DMS 273 treated with DMSO at 0.1 percent for 48 hours (cell line): ENCODE data around the gene TBC1D32.
"Not testable (repeated sequence)": the region's sequence is repeated elsewhere in the genome, so short reads cannot be mapped to it uniquely, and the experiment has no call there.

ENCODE experiments used
- DNase-seq: peaks from one replicate; lab custom pipeline; 2025; lab: John Stamatoyannopoulos, UW

TBC1D32 gene

DNA sequence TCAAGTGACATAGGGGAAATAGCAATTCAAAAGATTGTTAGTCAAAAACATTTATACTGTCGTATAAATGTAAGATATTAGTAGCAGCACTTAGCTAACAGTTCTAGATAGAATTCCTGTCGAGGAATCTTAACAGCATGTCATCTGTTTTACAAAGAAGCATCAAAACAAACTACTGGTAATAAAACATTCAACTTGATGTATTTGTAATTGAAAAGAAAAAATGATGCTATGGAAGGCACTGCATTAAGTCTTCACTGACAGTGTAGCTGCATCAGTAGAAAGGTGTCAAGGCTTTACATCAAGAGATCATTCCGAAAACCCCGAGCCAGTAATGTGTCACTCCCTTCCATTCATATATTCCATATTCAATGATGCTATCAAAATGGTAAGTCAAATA, 223.5 kb downstream of the TBC1D32 start:
- DNase-seq: no peak

- no peak for DNase-seq
Observed at GRCh38 chr6:121106962-121107361, 227.3 kb downstream of the TBC1D32 start.

DNA sequence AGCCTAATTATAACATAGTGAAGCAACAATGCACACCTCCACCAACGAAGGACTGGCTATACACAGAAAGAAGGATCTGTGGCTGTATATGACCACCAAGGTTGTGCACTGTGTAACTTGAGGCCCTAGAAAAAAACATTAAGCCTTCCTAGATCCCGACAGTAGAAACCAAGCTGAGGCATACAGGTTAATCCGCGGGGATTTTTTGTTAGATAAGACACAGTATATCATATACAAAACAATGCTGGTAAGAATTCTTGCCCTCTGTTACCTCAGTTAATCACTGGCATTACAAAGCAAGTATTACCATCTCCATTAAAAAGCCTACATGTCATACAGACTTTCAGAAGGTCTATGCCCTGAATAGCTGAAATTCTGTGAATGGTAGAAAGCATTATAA, 228.8 kb downstream of the TBC1D32 start:
- no peak for DNase-seq

GRCh38 chr6:121093928-121094327, 240.4 kb downstream of the TBC1D32 start:
- DNase-seq: no peak

DNA sequence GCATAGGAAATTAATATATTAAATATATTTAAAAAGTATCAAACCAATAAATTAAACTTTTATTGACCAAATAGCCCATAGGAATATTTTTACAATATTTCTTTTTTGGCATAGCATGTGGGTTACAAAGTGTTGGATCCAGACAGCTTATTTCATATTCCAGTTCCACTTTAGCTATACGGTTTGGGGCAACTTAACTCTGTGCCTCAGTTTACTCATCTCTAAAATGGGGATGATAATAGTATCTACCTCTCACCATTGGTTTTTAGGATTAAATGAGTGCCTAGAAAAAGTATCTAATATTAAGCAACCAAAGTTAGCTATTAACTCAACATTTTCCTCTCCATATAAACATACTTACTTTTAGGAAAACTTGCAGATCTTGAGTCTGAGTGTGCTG, 243.8 kb downstream of the TBC1D32 start:
- DNase-seq: no peak

DNA sequence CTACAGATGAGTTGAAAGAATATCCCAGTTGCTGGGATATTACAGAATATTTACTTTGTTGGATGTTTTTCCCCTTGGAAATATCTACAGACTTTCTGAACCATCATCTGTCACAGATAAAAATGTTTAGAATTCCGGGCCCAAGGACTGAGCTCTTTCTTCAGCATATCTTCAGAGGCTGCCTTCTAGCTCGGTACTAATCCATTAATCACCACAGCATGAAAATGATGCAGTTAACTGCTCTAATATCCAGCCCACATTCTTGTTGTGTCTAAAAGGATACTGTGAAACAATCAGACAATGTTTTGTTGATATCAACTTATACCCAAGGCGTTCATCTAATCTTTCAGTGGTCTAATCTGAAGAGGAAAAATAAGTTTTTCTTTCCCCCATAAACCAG, 247.4 kb downstream of the TBC1D32 start:
- DNase-seq: no peak

DNA sequence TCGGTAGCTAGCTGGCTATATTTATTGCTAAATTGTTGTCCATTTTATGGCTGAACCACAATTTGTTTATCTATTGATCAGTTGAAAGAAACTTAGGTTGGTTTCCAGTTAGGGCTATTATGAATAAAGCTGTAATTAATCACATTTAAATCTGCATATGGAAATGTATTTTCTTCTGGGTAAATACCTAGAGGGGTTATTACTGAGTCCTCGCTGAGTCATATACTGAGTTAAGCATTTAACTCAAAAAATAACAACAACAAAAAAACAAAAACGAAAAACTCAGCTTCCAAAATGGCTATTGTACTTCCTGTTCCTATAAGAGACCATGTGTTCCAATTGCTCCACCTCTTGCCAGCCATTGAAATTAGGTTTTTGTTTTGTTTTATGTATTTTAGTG, 258.2 kb downstream of the TBC1D32 start:
- no peak for DNase-seq

DNA sequence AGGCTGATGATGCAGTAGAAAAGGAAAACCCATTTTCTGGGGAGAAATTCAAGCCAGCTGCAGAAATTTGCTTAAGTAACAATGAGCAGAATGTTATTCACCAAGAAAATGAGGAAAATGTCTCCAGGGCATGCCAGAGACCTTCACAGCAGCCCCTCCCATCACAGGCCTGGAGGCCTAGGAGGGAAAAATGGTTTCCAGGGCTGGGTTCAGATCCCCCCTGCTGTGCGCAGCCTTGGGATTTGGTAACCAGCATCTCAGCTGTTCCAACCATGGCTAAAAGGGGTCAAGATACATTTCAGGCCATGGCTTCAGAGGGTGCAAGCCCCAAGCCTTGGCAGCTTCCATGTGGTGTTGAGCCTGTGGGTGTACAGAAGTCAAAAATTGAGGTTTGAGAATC, 265.5 kb downstream of the TBC1D32 start:
- not testable (repeated sequence) for DNase-seq

DNA sequence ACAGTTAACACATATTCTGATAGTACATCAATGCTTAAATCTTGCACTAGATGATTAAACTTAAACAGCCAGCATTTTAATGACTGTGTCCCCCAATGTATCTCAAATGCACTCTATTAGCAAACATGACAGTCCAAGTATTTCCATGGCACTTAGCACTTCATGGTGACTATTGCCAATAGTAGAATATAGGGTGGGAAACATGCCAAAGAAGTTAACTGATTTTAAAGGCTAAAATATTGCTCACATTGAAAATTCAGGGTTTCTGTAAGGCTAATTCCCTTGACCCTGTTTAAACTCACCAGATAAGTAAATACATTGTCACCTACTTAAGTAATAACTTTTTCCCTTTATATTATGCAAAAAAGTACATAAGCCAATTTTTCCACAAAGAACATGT, 266.9 kb downstream of the TBC1D32 start:
- DNase-seq: no peak

GRCh38 chr6:121064345-121064744, 269.9 kb downstream of the TBC1D32 start:
- DNase-seq: no peak

- DNase-seq: peak; percentile 37
Observed at GRCh38 chr6:121055572-121056163, 278.6 kb downstream of the TBC1D32 start.

DNA sequence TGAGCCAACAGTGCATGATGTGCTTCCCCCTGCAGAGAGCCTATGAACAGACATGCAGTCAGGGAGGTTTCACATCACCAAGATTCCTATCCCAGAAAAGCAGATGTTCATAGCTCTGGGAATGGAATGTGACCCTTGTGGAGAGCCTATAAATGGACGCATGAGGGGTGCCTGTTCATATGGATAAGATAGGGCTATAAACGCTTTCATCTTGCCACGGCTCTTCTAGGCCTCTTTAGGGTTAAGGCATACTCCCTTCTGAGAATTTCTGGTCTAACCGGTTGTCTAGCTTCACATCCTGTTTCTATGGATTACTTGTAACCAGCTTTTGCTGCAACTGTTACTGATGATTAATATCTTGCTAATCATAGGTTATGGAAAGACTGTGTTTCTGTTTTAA, 285.7 kb downstream of the TBC1D32 start:
- DNase-seq: not testable (repeated sequence)

DNA sequence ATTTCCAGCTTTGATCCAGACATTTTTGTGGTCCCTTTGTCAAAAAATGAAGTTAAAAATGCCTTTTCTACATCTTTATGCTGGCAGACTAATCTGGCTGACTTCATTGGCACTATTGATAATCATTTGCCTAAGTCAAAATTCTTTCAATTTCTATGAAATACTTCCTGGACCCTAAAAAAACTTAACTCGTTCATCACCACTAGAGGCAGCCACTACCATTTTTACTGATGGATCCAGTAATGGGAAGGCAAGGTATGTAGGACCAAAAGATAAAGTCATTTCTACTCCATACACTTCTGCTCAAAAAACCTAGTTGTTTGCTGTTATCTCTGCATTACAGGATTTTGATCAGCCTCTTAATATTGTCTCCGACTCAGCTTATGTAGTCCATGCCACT, 289.4 kb downstream of the TBC1D32 start:
- not testable (repeated sequence) for DNase-seq

DNA sequence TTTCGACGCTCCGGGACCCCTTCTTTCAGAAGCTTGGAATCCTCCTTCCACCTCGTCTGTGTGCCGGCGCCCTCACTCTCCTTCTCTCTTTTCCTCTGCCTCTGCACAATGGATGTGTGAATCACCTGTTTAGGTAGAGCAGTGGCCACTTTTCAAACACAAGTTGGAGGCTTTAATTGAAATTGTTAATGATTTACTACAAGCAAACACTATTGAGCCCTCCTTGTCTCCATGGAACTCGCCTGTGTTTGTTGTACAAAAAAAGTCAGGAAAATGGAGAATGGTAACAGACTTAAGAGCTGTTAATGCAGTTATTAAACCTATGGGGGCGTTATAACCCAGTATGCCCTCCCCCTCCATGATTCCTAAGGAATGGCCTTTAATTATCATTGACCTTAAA, 290.6 kb downstream of the TBC1D32 start:
- not testable (repeated sequence) for DNase-seq

DNA sequence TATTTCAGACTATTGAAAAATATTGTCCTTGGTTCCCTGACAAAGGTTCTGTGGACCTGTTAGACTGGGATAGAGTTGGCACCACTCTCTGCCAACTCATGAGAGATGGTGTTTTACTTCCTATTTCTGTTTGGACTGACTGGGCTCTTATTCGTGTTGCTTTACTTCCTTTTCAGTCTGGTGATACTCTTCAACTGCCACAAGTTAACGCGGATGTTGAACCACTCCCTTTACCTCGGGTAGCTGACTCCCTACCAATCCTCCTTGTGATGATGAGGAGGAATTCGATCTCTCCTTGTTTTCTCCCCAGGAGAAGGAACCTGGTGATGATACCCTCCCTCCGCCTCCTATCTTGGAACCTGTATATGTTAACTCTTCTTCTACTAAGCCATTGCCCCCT, 291.1 kb downstream of the TBC1D32 start:
- DNase-seq: not testable (repeated sequence)

GRCh38 chr6:121042766-121043165, 291.5 kb downstream of the TBC1D32 start:
- DNase-seq: no peak

- DNase-seq: no peak
Observed at GRCh38 chr6:121040831-121041230, 293.4 kb downstream of the TBC1D32 start.

DNA sequence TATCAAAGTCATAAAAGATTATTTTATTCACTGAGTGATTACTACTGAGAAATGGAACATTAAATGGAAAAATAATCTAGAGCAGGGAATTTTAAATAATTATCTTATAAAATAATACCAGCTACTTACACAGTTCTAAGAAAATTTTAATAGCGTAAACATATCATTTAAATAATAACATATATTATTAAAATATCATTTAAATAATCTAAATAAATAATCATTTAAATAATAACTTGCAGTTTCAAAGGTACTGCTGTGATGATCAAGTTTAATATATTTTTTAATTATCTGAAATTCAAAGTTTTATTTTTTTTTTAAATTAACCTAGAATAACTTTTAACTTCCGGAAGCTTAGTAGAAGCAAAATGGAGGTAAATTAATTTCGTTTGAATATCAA, 301.2 kb downstream of the TBC1D32 start:
- DNase-seq: no peak

GRCh38 chr6:121032268-121033006, 301.8 kb downstream of the TBC1D32 start:
- no peak for DNase-seq
